Upper lobe of right lung (tissue), 1 donor: Measurements from ENCODE around the gene SND1. TPM values are rescaled to one million over a fixed set of nuclear protein-coding genes. Genes with fewer than 3 reads are reported as not detected.
A peak's percentile ranks its signal among the peaks of the same experiment; 100 is the strongest.

ENCODE experiments used
- ATAC-seq: fragments of 200-7000 bp; cut with Tn5 transposase; one replicate; pipeline ENCODE4 v1.9.1; 2020; ENCODE audit warnings: mild to moderate bottlenecking, moderate library complexity
- DNase-seq: peaks from one replicate; pipeline ENCODE4 v3.0.0-alpha.2; 2020
- H3K27ac ChIP-seq: fragments of 200-600 bp; one replicate; pipeline ENCODE4 v1.8.0; 2022
- H3K27me3 ChIP-seq: fragments of 200-600 bp; one replicate; pipeline ENCODE4 v1.8.0; 2022; ENCODE audit warnings: mild to moderate bottlenecking
- H3K36me3 ChIP-seq: fragments of 200-600 bp; one replicate; pipeline ENCODE4 v1.8.0; 2022
- H3K4me1 ChIP-seq: fragments of 200-600 bp; one replicate; pipeline ENCODE4 v1.8.0; 2022
- H3K4me3 ChIP-seq: fragments of 200-600 bp; one replicate; pipeline ENCODE4 v1.8.0; 2022; ENCODE audit warnings: mild to moderate bottlenecking
- H3K9me3 ChIP-seq: fragments of 200-600 bp; one replicate; pipeline ENCODE4 v1.8.0; 2022
- CTCF ChIP-seq: fragments of 200-600 bp; IDR thresholded peaks from one replicate; pipeline ENCODE4 v1.8.0; 2022; ENCODE audit warnings: antibody characterized with exemption
- intact Hi-C: fragments of 100-400 bp; cut with DNase I; formaldehyde crosslinking; loops from one replicate; pipeline ENCODE4 v1.11.0; 2022
- total RNA-seq: library from RNA; stranded (reverse); fragmentation: NEBNext Ultra II Directional; extraction: Animal tissue kit (Norgen Biotek cat#: 25700); gene quantifications from one replicate; pipeline ENCODE4 v1.2.1, GENCODE V29; 2021
- donor health status: DM: no; HTN: yes; CAD: no; lungs with severe emphysema.

The SND1 gene
- total RNA-seq, 1 donor from 2014 or later, result 150 TPM

- no peaks in the 10 kb centered on the region for H3K4me1 ChIP-seq
- no peak overlapping the region for H3K27ac ChIP-seq
- intact Hi-C loops, result loop anchor here (5.0 kb wide), 1 partner anchor 513 kb away; no protein-coding TSS in a partner anchor
- ATAC-seq, result no peak
- H3K36me3 ChIP-seq, result peaks cover 77% of the 10 kb centered on the region
- no peaks in the 10 kb centered on the region for H3K27me3 ChIP-seq
- no peak overlapping the region for H3K4me3 ChIP-seq
- DNase-seq, result no peak
- no peak for TF ChIP-seq CTCF
- no peaks in the 10 kb centered on the region for H3K9me3 ChIP-seq
Observed at GRCh38 chr7:127704211-127704610, 52.2 kb downstream of the SND1 start.

- H3K27me3 ChIP-seq, result no peaks in the 10 kb centered on the region
- DNase-seq, result no peak
- no peaks in the 10 kb centered on the region for H3K9me3 ChIP-seq
- H3K4me1 ChIP-seq, result no peaks in the 10 kb centered on the region
- no peak for TF ChIP-seq CTCF
- intact Hi-C loops, result no loop called here
- peaks cover 73% of the 10 kb centered on the region for H3K36me3 ChIP-seq
- no peak overlapping the region for H3K27ac ChIP-seq
- no peak for ATAC-seq
- H3K4me3 ChIP-seq, result no peak overlapping the region
Observed at GRCh38 chr7:127705461-127705959, 53.5 kb downstream of the SND1 start.

- H3K27ac ChIP-seq, result no peak overlapping the region
- TF ChIP-seq CTCF, result no peak
Observed at GRCh38 chr7:127706766-127707165, 54.8 kb downstream of the SND1 start.

GRCh38 chr7:127708201-127708600, 56.2 kb downstream of the SND1 start:
- Histone ChIP-seq H3K4me1 (no peaks in the 10 kb centered on the region), H3K27ac (no peak overlapping the region), H3K4me3 (no peak overlapping the region), H3K27me3 (no peaks in the 10 kb centered on the region), H3K9me3 (no peaks in the 10 kb centered on the region), H3K36me3 (peaks cover 67% of the 10 kb centered on the region)
- intact Hi-C loops, result no loop called here
- DNase-seq, result no peak
- TF ChIP-seq CTCF, result no peak
- ATAC-seq, result no peak

More at GRCh38 chr7:127706766-127707165, 54.8 kb downstream of the SND1 start:
- Histone ChIP-seq H3K36me3 (peaks cover 68% of the 10 kb centered on the region), H3K27me3 (no peaks in the 10 kb centered on the region), H3K4me3 (no peak overlapping the region), H3K9me3 (no peaks in the 10 kb centered on the region), H3K4me1 (no peaks in the 10 kb centered on the region)
- no peak for DNase-seq
- intact Hi-C loops, result no loop called here
- ATAC-seq, result no peak

- no peaks in the 10 kb centered on the region for H3K27me3 ChIP-seq
- no peaks in the 10 kb centered on the region for H3K4me1 ChIP-seq
- no peak overlapping the region for H3K27ac ChIP-seq
- TF ChIP-seq CTCF, result peak; percentile 79
- ATAC-seq (peak; percentile 93), DNase-seq (no peak)
- no peak overlapping the region for H3K4me3 ChIP-seq
- H3K36me3 ChIP-seq, result peaks cover 61% of the 10 kb centered on the region
- intact Hi-C loops, result no loop called here
- H3K9me3 ChIP-seq, result no peaks in the 10 kb centered on the region
Observed at GRCh38 chr7:127708788-127709187, 56.8 kb downstream of the SND1 start.

- H3K4me3 ChIP-seq, result no peak overlapping the region
- intact Hi-C loops, result no loop called here
- H3K9me3 ChIP-seq, result no peaks in the 10 kb centered on the region
- no peak for TF ChIP-seq CTCF
- H3K27me3 ChIP-seq, result no peaks in the 10 kb centered on the region
- H3K27ac ChIP-seq, result no peak overlapping the region
- DNase-seq, result no peak
- H3K4me1 ChIP-seq, result no peaks in the 10 kb centered on the region
- no peak for ATAC-seq
- H3K36me3 ChIP-seq, result peaks cover 42% of the 10 kb centered on the region
Observed at GRCh38 chr7:127710635-127711034, 58.6 kb downstream of the SND1 start.
